DOHH2 (cell line): ENCODE data around the gene FOXN3.

ENCODE experiments used
- H3F3A ChIP-seq: fragments of 200-600 bp; sonication (generic), shearing (Covaris generic); 2 replicates; pipeline ENCODE4 v1.6.0; 2016; ENCODE audit warnings: antibody characterized with exemption, mild to moderate bottlenecking; ENCODE audit not compliant: control insufficient read depth, insufficient read depth
- H3K27ac ChIP-seq: fragments of 200-600 bp; sonication (generic); 2 replicates; pipeline ENCODE4 v1.5.1; 2014; ENCODE audit warnings: low read depth, mild to moderate bottlenecking, low read length, moderate library complexity
- H3K27me3 ChIP-seq: fragments of 200-600 bp; sonication (generic); 2 replicates; pipeline ENCODE4 v1.6.1; 2014; ENCODE audit warnings: mild to moderate bottlenecking, low read length, mixed read lengths; ENCODE audit not compliant: control insufficient read depth
- H3K36me3 ChIP-seq: fragments of 200-600 bp; sonication (generic); 2 replicates; pipeline ENCODE4 v1.6.1; 2014; ENCODE audit warnings: mild to moderate bottlenecking, low read length, moderate library complexity, mixed read lengths; ENCODE audit not compliant: control insufficient read depth
- H3K4me1 ChIP-seq: fragments of 200-600 bp; sonication (generic); 2 replicates; pipeline ENCODE4 v1.6.1; 2014; ENCODE audit warnings: mild to moderate bottlenecking, low read length, mixed read lengths; ENCODE audit not compliant: control insufficient read depth
- H3K4me2 ChIP-seq: fragments of 200-600 bp; sonication (generic); 2 replicates; pipeline ENCODE4 v1.6.0; 2014; ENCODE audit warnings: mild to moderate bottlenecking, low read length, moderate library complexity
- H3K4me3 ChIP-seq: fragments of 200-600 bp; sonication (generic); 2 replicates; pipeline ENCODE4 v1.5.1; 2014; ENCODE audit warnings: mild to moderate bottlenecking, low read length, mixed read lengths
- H3K79me2 ChIP-seq: fragments of 200-600 bp; sonication (generic); 2 replicates; pipeline ENCODE4 v1.6.1; 2014; ENCODE audit warnings: mild to moderate bottlenecking, low read length, mixed read lengths; ENCODE audit not compliant: control insufficient read depth
- H3K9me2 ChIP-seq: fragments of 200-600 bp; sonication (generic); replicated peaks from 2 replicates; pipeline ENCODE4 v1.6.1; 2014; ENCODE audit warnings: mild to moderate bottlenecking, low read length, mixed read lengths; ENCODE audit not compliant: control insufficient read depth
- H3K9me3 ChIP-seq: fragments of 200-600 bp; sonication (generic); 2 replicates; pipeline ENCODE4 v1.6.1; 2014; ENCODE audit warnings: antibody characterized with exemption, low read length, mixed read lengths; ENCODE audit not compliant: control insufficient read depth, insufficient read depth
- H4K20me1 ChIP-seq: fragments of 200-600 bp; sonication (generic); 2 replicates; pipeline ENCODE4 v1.6.0; 2014; ENCODE audit warnings: low read depth, mild to moderate bottlenecking, antibody characterized with exemption, low read length, moderate library complexity; ENCODE audit not compliant: control insufficient read depth, insufficient read depth
- EZH2phosphoT487 ChIP-seq: fragments of 200-600 bp; sonication (generic); IDR thresholded peaks from 2 replicates; pipeline ENCODE4 v1.6.1; 2017; ENCODE audit warnings: borderline replicate concordance, mild to moderate bottlenecking, antibody characterized with exemption, low read length, moderate library complexity, mixed read lengths
- TF ChIP-seq, protein P1 (sequence below): fragments of 200-600 bp; sonication (generic); IDR thresholded peaks from one replicate; pipeline ENCODE4 v1.5.1; 2014; ENCODE audit warnings: antibody characterized with exemption, mild to moderate bottlenecking, low read depth, low read length; ENCODE audit not compliant: poor library complexity, severe bottlenecking

FOXN3 gene

GRCh38 chr14:89444044-89444443, 27.0 kb upstream of the FOXN3 start:
- peaks cover 55% of the 10 kb centered on the region for H3K4me1 ChIP-seq
- no peaks in the 10 kb centered on the region for H4K20me1 ChIP-seq
- H3K79me2 ChIP-seq: no peaks in the 10 kb centered on the region
- no peaks in the 10 kb centered on the region for H3K9me3 ChIP-seq
- H3K9me2 ChIP-seq: no peaks in the 10 kb centered on the region
- peak overlapping the region; percentile 46 for H3K4me2 ChIP-seq
- peak overlapping the region; percentile 71 for H3K27ac ChIP-seq
- peaks cover 3% of the 10 kb centered on the region for H3F3A ChIP-seq
- no peaks in the 10 kb centered on the region for H3K36me3 ChIP-seq
- TF ChIP-seq, protein P1, sequence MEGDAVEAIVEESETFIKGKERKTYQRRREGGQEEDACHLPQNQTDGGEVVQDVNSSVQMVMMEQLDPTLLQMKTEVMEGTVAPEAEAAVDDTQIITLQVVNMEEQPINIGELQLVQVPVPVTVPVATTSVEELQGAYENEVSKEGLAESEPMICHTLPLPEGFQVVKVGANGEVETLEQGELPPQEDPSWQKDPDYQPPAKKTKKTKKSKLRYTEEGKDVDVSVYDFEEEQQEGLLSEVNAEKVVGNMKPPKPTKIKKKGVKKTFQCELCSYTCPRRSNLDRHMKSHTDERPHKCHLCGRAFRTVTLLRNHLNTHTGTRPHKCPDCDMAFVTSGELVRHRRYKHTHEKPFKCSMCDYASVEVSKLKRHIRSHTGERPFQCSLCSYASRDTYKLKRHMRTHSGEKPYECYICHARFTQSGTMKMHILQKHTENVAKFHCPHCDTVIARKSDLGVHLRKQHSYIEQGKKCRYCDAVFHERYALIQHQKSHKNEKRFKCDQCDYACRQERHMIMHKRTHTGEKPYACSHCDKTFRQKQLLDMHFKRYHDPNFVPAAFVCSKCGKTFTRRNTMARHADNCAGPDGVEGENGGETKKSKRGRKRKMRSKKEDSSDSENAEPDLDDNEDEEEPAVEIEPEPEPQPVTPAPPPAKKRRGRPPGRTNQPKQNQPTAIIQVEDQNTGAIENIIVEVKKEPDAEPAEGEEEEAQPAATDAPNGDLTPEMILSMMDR: no peak
- TF ChIP-seq EZH2phosphoT487: no peak
- H3K27me3 ChIP-seq: no peaks in the 10 kb centered on the region
- peak overlapping the region; percentile 40 for H3K4me3 ChIP-seq

GRCh38 chr14:89443042-89443629, 26.1 kb upstream of the FOXN3 start:
- TF ChIP-seq, protein P1: no peak
- TF ChIP-seq EZH2phosphoT487: no peak
- no peak overlapping the region for H3K27ac ChIP-seq

DNA sequence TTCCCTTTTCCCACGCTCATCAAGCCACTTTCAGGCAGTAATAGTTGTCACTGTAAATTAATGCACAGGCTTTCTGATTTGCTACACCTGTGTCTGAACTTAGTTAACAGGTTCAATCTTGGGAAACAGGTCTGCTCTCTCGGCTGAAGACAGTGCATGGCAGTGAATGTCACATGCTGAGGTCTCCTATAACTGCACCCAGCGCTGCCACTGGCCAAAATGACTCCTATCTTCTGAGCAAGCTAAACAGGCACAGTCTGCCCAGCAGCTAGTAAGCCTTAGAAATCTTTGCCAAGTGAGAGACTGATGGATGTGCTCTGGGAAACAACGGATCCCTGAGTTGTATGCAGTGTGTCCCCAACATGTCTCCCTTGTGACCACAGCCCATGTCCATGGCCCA, 25.2 kb upstream of the FOXN3 start:
- H3K27ac ChIP-seq: no peak overlapping the region

More at GRCh38 chr14:89443042-89443629, 26.1 kb upstream of the FOXN3 start:
- Histone ChIP-seq H3K9me2 (no peaks in the 10 kb centered on the region), H3K4me1 (peaks cover 55% of the 10 kb centered on the region), H3K4me3 (peak overlapping the region; percentile 40; the same call in 1 of the 2 replicates), H3K27me3 (no peaks in the 10 kb centered on the region), H4K20me1 (no peaks in the 10 kb centered on the region), H3K36me3 (no peaks in the 10 kb centered on the region), H3K9me3 (no peaks in the 10 kb centered on the region), H3F3A (peaks cover 3% of the 10 kb centered on the region), H3K4me2 (peak overlapping the region; percentile 21; the same call in 1 of the 2 replicates), H3K79me2 (no peaks in the 10 kb centered on the region)

More for the DNA sequence above, 25.2 kb upstream of the FOXN3 start:
- H3K9me2 ChIP-seq: no peaks in the 10 kb centered on the region
- H3K79me2 ChIP-seq: no peaks in the 10 kb centered on the region
- no peak overlapping the region for H3K4me3 ChIP-seq
- peaks cover 48% of the 10 kb centered on the region for H3K4me1 ChIP-seq
- no peak for TF ChIP-seq EZH2phosphoT487
- TF ChIP-seq, protein P1: no peak
- no peaks in the 10 kb centered on the region for H3K36me3 ChIP-seq
- H3K9me3 ChIP-seq: no peaks in the 10 kb centered on the region
- no peaks in the 10 kb centered on the region for H3K27me3 ChIP-seq
- H4K20me1 ChIP-seq: no peaks in the 10 kb centered on the region
- H3K4me2 ChIP-seq: no peak overlapping the region
- peaks cover 3% of the 10 kb centered on the region for H3F3A ChIP-seq
